Measurements from ENCODE around the gene PRPF4.

GRCh38 chr9:113315231-113315630, 39.8 kb downstream of the PRPF4 start:
- TF ChIP-seq CTCF (conservative IDR thresholded peaks at IDR 0.05; ENCODE audit: low read length) (no peak), EZH2phosphoT487 (IDR thresholded peaks at IDR 0.05; ENCODE audit: borderline replicate concordance) (no peak)
